CD4-positive, alpha-beta T cell treated with Interferon gamma for 1 hour (primary cell): ENCODE measurements around the gene KRTAP1-4.
"Not testable (repeated sequence)": the region's sequence is repeated elsewhere in the genome, so short reads cannot be mapped to it uniquely, and the experiment has no call there.

Experiments used
- DNase-seq: peaks from one replicate; pipeline ENCODE4 v3.0.0-alpha.2; 2020

The KRTAP1-4 gene, protein sequence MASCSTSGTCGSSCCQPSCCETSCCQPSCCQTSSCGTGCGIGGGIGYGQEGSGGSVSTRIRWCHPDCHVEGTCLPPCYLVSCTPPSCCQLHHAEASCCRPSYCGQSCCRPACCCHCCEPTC

DNA sequence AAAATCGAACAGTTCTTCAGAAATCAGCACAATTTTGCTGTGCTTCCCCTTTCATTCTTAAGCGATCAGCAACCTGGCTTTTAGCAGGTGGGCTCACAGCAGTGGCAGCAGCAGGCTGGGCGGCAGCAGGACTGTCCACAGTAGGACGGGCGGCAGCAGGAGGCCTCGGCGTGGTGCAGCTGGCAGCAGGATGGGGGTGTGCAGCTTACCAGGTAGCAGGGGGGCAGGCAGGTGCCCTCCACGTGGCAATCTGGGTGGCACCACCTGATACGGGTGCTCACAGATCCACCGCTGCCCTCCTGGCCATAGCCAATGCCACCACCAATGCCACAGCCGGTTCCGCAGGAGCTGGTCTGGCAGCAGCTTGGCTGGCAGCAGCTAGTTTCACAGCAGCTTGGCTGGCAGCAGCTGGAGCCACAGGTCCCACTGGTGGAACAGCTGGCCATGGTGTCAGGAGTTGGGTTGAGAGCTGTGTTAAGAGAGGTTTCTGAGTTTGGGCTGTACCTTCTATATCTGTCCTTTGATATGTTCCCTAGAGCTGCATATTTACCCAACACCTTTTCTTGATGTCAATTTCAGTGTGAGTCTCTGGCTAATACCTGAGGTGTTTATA is at the start of gene KRTAP1-4:
TSS of gene KRTAP1-4 (minus strand) at position 563 of the 613 bp plus-strand sequence. CDS start at position 446, 117 bp downstream.
- DNase-seq, result no peak

DNA sequence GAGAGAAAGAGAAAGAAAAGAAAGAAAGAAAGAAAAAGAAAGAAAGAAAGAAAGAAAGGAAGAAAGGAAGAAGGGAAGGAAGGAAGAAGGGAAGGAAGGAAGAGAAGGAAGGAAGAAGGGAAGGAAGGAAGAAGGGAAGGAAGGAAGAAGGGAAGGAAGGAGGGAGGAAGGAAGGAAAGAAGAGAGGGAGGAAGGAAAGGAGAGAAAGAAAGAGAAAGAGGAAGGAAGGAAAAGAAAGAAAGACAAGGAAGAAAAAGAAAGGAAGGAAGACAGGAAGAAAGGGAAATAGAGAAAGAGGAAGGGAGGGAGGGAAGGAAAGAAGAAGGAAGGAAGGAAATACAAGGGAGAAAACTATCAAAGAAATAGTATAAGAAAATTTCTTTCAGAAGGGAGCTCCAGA is 46.8 kb upstream of the KRTAP1-4 start:
- DNase-seq, result no peak

DNA sequence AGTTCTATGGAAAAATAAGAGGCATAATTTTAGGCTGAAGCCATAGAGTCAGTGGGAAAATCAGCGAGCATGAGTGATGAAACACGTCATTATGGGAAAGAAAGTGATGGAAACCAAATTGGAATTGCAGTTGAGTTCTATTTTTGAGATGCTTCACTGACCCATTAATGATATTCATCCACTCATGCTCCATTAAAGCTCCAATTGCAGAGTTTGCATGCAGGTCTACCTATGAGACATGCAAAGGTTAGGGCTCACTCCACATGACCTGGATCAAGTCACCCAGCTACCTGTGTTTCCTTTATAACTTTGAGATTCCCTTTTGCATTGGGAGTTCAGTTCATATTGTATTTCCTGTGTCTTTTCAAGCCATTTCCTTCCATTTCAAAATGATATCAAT is 43.7 kb upstream of the KRTAP1-4 start:
- DNase-seq, result no peak

DNA sequence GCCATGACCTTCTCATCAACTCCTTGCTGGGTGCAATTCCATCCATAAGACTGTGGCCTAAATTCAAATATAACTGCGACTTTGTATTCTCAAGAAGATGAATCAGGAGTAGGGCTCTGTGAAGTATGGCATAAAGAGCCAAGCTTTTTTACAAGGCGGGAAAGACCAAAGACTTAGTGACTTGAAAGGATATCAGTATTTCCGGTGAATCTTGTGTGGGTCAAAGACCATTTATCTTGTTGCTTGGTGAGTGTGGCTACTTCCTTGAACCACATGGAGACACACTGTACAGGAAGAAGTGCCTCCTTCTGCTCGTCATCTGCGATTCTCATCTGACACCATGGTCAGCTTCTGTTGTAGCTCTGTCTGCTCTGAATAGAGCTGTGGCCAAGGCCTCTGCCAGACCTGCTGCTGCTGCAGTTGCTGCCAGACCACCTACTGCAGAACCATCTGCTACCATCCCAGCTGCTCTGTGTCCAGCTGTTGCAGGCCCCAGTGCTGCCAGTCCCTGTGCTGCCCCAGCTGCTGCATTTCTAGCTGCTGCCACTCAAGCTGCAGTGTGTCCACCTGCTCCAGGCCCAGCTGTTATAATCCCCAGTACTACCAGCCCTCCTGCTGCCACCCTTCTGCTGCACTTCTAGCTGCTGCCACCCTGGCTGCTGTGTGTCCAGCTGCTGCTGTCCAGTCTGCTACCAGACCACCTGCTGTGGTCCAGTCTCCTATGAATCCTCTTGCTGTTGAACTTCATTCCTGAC is 41.8 kb upstream of the KRTAP1-4 start:
- no peak for DNase-seq

DNA sequence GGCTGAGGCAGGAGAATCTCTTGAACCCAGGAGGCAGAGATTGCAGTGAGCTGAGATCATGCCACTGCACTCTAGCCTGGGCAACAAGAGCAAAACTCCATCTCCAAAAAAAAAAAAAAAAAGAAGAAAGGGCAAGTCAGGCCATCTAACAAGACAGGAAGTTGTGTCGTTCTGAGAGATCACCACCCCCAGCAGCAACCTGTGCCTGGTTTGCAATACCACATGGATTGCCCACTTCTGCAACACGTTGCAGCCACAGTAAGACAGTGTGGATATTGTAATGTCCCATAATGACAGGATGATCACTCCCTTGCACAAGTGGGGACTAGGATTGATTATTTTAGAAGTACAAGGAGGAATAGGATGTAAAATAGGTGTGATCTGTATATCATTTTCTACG is 39.0 kb upstream of the KRTAP1-4 start:
- no peak for DNase-seq

DNA sequence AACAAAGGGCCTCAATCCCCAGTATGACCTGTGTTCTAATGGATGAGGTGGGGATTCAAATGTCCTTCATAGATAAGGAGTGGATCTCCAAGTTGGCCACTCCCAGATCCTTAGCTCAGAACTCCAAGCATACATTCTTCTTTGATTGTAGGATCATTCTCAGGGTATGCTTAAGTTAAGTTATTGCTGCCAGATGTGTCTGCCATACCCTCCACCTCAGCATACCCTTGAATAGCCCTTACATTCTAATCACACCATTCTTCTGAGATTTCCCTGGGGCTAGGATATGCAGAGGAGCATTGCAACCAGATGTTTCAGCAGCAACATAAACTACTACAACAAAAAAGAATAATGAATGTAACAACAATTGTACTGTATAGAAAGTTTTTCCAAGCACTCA is 37.3 kb upstream of the KRTAP1-4 start:
- no peak for DNase-seq

DNA sequence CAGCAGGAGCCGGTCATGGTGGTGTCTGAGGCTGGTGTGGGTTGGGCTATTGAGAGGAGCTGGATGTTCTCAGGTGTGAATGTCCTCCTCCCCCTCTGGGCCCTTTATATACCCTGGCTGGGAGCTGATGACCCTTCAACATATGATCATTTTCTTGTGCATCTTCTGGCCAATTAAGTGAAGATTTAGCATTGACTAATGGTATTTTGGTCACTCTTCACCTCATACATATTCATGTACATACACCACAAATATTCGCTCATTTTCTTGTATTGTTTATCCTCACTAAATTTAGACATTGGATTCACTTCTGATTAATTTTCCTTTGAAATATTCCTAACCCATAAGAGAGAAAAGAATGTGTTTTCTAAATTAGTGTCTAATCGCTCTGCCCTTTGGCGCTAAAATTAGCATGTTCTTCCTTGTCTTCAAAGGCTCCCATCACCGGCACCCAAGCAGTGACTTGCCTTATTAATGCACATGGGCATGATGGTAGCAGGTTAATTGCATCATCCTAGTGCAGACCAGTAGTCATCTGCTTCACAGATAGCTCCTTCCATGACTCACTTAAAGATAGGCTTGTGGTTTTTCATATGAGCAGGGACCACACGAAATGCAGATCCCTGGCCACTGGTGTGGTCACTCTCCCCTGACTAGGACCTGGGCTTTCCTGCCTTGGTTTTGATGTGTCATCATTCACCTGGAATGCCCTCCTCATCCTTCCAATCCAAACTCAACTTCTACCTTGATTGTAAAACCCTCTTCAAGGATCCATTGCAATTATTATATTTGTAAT is 36.0 kb upstream of the KRTAP1-4 start, which contains the start of gene KRTAP2-4:
TSS of gene KRTAP2-4 (minus strand) at position 51 of the 796 bp plus-strand sequence. CDS start at position 17, 34 bp downstream.
- DNase-seq, result no peak

DNA sequence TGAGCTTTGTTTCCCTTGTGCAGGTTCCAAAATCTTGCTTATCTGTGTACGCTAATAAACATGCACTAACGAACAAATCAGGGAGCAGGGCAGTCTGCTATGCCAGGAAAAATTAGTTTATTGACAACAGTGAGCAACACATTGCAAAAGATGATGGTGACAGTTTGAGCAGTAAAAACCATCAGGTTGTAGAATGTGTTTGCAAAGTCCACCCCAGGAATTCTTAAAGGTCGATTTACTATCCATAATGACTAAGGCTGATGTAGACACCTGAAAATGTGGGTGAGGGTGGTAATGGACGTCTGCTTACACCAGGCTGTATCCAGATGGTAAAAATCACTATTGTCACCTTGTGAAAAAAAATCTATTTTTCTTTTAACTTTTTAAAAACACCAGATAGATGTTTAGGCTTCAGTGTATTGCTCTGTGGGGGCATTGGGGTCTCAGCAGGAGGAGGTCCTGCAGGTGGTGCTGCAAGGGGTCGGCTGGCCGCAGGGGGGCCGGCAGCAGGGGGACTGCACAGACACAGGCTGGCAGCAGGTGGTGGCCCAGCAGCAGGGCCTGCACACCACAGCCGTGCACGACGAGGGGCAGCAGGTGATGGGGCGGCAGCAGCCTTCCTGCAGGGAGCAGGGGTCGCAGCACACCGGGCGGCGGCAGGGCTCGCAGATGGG is 35.2 kb upstream of the KRTAP1-4 start:
- DNase-seq, result not testable (repeated sequence)

DNA sequence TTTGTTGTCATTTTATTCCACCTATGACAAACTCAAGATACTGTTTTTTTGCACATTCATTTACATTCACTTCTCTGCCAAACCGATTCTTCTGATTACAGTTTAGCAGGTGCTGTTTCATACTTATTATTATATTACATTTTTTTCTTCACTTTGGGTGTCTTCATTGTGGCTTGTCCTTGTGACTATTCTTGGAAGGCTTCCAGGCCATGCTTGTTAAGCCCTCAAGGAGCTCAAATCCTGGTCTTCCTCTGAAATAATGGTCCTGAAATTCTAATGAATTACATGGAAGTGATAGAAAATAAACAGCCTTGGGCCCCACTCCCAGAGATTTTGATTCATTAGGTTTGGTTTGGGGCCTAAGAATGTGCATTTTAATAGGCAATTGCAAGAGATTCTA is 34.3 kb upstream of the KRTAP1-4 start:
- DNase-seq, result no peak

DNA sequence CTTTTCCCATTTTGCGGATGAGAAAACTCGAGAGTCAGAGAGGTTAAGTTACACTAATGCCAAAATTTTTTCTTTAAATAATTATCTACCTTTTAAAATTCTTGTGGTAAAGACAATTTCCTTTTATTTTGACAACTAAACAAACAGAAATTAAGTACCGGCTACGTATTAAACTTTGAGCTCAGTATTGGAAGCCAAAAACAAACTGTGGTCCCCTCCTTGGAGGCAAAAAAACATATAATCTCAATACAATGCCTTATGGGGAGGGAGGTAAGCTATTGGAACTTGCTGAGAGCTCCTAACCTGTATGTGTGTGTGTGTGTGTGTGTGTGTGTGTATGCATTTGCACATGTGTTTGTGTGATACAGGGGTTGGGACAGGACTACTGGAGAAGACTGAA is 33.5 kb upstream of the KRTAP1-4 start:
- DNase-seq, result no peak

DNA sequence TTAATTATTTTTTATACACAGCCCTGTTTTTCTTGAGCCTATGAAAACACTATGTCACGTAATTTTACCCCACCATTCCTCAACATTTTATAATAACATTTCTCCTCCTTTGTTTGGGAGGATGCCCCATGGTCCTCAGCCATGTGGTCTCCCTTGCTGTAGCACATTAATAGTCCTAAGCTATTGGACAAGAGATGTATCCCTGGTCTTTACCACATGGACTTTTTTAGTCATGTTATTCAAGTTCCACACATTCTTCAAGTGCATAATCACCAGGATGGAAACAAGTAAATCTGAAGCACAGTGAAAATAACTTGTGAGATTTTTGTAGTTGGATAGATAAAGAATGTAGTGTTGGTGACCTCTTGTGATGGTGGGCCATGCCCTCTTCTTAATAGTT is 32.0 kb upstream of the KRTAP1-4 start:
- no peak for DNase-seq

DNA sequence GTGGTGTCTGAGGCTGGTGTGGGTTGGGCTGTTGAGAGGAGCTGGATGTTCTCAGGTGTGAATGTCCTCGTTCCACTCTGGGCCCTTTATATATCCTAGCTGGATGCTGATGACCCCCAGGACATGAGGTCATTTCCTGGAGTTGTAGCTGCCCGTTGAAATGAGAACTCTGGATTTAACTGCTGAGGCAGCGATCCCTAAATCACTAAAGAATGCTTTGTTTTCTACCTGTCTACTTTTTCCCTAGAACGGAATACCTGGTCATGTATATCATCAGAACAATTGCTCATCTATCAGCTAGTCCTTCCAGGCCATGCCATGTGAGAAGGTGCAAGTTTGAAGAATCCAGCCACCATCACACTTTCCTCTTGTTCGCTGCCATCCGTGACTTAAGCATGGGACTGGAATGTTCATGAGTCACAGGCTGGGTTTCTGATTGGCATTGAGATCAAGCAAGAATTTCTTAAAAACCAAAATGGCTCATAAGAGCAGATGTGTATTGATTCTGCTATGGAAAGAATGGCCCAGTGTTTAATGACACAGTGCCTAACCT is 30.1 kb upstream of the KRTAP1-4 start, which contains the start of gene KRTAP2-3:
TSS of gene KRTAP2-3 (minus strand) at position 63 of the 553 bp plus-strand sequence. CDS start 64 bp downstream, outside the sequence.
- DNase-seq, result no peak

DNA sequence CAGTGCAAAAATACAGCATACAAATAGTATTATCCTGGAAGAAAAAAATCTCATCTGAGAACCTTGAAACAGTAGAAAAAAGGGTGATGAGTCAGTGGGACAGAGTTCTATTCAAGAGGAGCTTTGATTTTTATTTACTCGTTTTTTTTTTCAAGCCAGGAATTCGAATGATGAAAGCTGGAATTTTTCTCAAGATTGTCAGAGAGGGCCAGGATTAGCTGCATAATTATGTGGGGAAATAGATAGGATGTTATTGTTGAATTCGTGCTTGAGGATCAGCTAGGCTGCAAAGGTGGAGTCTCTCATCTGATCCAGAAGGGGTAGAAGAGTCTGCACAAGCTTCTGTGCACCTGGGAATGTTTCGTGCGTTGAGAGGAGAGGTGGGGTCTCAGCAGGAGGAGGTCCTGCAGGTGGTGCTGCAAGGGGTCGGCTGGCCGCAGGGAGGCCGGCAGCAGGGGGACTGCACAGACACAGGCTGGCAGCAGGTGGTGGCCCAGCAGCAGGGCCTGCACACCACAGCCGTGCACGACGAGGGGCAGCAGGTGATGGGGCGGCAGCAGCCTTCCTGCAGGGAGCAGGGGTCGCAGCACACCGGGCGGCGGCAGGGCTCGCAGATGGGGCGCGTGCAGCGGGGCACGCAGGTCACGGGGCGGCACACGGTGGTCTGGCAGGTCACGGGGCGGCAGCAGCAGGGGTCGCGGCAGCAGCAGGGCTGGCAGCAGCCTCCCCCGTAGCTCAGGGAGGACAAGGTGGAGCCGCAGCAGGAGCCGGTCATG is 29.5 kb upstream of the KRTAP1-4 start:
- DNase-seq, result not testable (repeated sequence)

DNA sequence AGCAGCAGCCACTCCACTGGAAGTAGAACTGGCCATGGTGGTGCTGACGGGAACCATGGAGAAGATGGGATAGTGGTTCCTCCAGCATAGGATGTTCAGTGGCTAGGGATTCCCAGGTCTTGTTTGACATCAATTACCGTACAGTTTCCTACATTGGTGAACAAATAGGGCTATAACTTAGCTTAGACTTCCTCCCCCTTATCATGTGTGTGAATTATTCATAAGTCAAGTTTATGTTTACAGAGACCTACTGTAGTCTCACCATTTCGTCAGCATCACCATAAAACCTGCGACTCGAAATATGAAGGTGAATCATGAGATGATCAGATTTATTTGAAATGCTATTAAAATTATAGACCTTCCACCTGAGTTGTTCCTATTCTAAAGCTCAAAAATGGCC is 28.7 kb upstream of the KRTAP1-4 start:
- no peak for DNase-seq

DNA sequence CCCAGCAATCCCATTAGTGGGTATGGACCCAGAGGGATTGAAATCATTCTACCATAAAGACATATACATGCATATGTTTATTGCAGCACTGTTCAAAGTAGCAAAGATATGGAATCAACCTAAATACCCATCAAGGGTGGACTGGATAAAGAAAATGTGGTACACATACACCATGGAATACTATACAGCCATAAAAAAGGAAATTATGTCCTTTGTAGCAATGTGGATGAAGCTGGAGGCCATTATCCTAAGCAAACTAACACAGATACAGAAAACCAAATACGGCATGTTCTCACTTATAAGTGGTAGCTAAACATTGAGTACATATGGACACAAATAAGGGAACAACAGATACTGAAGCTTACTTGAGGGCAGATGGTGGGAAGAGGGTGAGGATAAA is 27.6 kb upstream of the KRTAP1-4 start:
- DNase-seq, result no peak

DNA sequence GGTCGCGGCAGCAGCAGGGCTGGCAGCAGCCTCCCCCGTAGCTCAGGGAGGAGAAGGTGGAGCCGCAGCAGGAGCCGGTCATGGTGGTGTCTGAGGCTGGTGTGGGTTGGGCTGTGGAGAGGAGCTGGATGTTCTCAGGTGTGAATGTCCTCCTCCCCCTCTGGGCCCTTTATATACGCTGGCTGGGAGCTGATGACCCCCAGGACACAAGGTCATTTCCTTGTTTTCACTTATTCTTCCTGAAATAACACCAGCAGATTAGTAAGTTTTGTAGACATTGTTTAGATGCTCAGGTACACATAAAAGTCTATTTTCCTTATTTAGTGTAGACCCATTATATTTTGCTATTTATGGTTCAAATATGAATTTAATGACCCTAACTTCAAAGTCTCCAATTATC is 25.1 kb upstream of the KRTAP1-4 start, which contains the start of gene KRTAP2-2:
TSS of gene KRTAP2-2 (minus strand) at position 101 of the 400 bp plus-strand sequence. CDS start at position 82, 19 bp downstream.
- not testable (repeated sequence) for DNase-seq

DNA sequence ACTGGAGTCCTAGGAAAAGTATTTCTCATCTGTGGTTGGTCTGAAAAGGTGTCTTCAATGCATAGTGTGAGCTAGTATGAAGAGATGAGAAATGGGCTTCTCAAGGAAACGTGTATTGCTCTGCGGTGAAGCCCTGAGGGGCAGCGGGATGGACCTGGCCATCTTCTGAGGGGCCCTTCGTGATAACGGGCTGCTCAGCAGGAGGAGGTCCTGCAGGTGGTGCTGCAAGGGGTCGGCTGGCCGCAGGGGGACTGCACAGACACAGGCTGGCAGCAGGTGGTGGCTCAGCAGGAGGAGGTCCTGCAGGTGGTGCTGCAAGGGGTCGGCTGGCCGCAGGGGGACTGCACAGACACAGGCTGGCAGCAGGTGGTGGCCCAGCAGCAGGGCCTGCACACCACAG is 24.6 kb upstream of the KRTAP1-4 start:
- DNase-seq, result not testable (repeated sequence)

DNA sequence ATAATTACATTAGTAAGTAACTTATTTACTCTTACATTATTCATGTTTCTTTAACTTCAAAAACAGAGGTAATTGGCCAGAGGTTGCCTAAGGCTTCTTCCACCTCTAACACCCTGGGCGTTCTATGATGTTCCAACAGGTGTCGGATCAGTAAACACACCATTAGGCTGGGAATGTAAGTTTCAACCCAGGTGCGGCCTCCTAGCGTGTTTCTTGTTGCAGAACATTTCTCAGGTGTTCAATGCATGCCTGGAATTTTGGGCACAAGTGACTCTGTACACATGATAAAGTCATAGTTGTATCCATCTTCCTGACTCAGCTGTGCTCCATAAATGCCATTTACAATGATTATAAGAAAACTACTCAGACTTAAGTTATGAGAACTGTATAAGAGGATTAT is 24.0 kb upstream of the KRTAP1-4 start:
- no peak for DNase-seq

DNA sequence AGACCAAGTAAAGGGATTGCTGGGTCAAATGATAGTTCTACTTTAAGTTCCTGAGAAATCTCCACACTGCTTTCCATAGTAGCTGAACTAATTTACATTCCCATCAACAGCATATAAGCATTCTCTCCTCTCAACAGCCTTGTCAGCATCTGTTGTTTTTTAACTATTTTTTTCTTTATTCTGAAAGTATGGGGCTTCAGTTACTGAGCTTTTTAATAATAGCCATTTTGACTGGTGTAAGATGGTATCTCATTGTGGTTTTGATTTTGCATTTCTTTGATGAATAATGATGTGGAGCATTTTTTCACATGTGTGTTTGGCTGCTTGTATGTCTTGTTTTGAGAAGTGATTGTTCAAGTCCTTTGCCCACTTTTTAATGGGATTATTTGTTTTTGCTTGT is 22.6 kb upstream of the KRTAP1-4 start:
- DNase-seq, result no peak

DNA sequence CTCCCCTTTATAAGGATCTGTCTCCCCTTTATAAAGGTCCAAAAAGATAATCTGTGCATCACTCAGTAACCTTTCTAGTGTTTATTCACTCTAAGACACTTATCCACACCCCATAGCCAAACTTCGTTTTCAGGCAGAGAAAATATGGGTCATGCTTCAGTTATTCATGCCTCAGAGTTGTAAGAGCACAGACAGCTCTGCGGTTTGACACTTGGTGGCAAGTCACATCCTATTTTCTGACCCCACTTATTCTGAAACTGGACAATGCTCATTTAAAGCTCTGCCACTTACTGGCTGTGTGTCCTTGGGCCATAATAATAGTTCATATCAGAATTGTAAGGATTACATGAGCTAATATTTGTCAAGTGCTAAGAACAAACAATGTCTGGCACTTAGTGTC is 19.1 kb upstream of the KRTAP1-4 start:
- DNase-seq, result no peak

DNA sequence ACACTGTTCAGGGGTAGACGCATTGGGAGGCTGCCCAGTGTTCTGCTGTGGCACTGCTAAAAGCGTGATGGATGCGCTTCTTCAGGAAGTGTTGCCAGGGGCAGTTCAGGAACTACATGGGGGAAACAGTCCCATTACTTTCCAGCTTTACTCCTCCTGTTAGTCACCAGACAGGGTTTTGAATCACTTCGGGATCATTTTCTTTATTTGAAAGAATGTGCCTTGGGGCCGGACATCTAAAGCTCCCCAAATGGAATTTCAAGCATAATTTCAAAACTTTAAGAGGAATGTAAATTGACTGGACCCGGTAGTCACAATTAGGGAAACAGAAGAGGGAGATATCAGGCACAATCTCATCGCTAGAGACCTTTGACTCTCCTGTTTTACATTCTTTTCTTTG is 18.4 kb upstream of the KRTAP1-4 start:
- no peak for DNase-seq
